Body of pancreas (tissue), 4 donors: Measurements from ENCODE around the gene MPP1. TPM values are rescaled to one million over a fixed set of nuclear protein-coding genes. Genes with fewer than 3 reads are reported as not detected.

ENCODE experiments used
- ATAC-seq: fragments of 150-250 bp; one replicate; pipeline ENCODE4 v1.9.1; 2016
- DNase-seq, 4 donors: peaks; one replicate each; pipeline ENCODE4 v3.0.0-alpha.2; 2019
- H3K27ac ChIP-seq, 4 donors: fragments of 200-600 bp; sonication (generic); 1 replicate in 3 of 4; 2 replicates in 1 of 4; pipeline versions ENCODE4 v1.5.1 to v1.6.1; 2016 to 2019; ENCODE audit warnings: mild to moderate bottlenecking in 1 of 4, mixed read lengths in 1 of 4, moderate library complexity in 1 of 4
- H3K27me3 ChIP-seq, 2 donors: fragments of 200-600 bp; sonication (generic); one replicate each; pipeline ENCODE4 v1.6.0; 2016; ENCODE audit warnings: mild to moderate bottlenecking in 1 of 2
- H3K36me3 ChIP-seq, 2 donors: fragments of 200-600 bp; sonication (generic); replicated peaks in 1 of 2; 2 replicates each; pipeline ENCODE4 v1.5.1; 2016; ENCODE audit warnings: low read depth in 2 of 2; ENCODE audit not compliant: insufficient read depth in 1 of 2
- H3K4me1 ChIP-seq: fragments of 200-600 bp; sonication (generic); one replicate; pipeline ENCODE4 v1.6.0; 2016
- H3K4me3 ChIP-seq, 2 donors: fragments of 200-600 bp; sonication (generic); 1 replicate in 1 of 2; 2 replicates in 1 of 2; pipeline ENCODE4 v1.5.1; 2016 to 2019
- H3K9me3 ChIP-seq, 3 donors: fragments of 200-600 bp; sonication (generic); 1 replicate in 2 of 3; 2 replicates in 1 of 3; pipeline ENCODE4 v1.5.1; 2016
- POLR2A ChIP-seq, 3 donors: fragments of 450-650 bp; IDR thresholded peaks; one replicate each; pipeline ENCODE4 v1.6.1; 2016; ENCODE audit warnings: antibody characterized with exemption in 3 of 3, mild to moderate bottlenecking in 2 of 3
- WGBS, 2 donors: methylation state at CpG; one replicate each; pipeline ENCODE4 v1.1.5; 2017; 5-methylcytosine and 5-hydroxymethylcytosine counted together
- intact Hi-C: fragments of 100-400 bp; cut with DNase I; formaldehyde crosslinking; loops from one replicate; pipeline ENCODE4 v1.15.1; 2023
- total RNA-seq, 2 donors: library from RNA; depleted of rRNA; stranded (reverse); fragments of >200 nt; gene quantifications; one replicate each; pipeline ENCODE4 v1.1.0, GENCODE V29; 2016
- TF ChIP-seq, protein P1 (sequence below), 7 experiments: fragments of 450-650 bp in 4 of 7; fragments of 200-600 bp in 3 of 7; sonication (generic) in 3 of 7; IDR thresholded peaks; one replicate each; pipeline ENCODE4 v1.5.1; 2016 to 2019; ENCODE audit warnings: antibody characterized with exemption in 7 of 7

MPP1 gene
- total RNA-seq, 2 donors from 2014 or later = 24.9 to 31.6 TPM

DNA sequence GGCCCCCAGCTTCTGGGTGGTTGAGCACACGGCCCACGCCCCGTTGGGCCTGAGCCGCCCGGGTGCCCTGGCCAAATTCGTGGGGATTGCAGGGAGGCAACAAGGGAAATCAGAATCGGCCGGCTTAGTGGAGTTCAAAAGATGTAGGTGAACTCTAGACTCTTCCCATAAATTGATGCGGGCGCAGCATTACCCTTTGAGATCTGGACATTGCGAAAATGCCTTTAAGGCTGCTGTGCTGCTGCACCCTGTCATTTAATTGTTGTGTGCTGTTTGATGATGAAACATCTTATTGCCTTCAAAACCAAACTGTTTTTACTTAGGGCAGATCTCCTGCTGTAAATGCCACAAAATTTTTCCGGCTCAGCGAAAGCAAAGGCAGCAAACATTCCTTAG, 409 bp upstream of the MPP1 start:
- intact Hi-C loops = no loop called here
- Histone ChIP-seq H3K4me3 (no peak overlapping the region), H3K4me1 (peaks cover 16% of the 10 kb centered on the region), H3K27me3 (no peaks in the 10 kb centered on the region), H3K36me3 (no peaks in the 10 kb centered on the region), H3K27ac (peak overlapping the region in 3 of 4 donors; percentile 55 to 77 (median 70)), H3K9me3 (no peaks in the 10 kb centered on the region)
- ATAC-seq = no peak
- no peak for TF ChIP-seq POLR2A (IDR thresholded peaks at IDR 0.05)
- TF ChIP-seq, protein P1, sequence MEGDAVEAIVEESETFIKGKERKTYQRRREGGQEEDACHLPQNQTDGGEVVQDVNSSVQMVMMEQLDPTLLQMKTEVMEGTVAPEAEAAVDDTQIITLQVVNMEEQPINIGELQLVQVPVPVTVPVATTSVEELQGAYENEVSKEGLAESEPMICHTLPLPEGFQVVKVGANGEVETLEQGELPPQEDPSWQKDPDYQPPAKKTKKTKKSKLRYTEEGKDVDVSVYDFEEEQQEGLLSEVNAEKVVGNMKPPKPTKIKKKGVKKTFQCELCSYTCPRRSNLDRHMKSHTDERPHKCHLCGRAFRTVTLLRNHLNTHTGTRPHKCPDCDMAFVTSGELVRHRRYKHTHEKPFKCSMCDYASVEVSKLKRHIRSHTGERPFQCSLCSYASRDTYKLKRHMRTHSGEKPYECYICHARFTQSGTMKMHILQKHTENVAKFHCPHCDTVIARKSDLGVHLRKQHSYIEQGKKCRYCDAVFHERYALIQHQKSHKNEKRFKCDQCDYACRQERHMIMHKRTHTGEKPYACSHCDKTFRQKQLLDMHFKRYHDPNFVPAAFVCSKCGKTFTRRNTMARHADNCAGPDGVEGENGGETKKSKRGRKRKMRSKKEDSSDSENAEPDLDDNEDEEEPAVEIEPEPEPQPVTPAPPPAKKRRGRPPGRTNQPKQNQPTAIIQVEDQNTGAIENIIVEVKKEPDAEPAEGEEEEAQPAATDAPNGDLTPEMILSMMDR (IDR thresholded peaks at IDR 0.05) = no peak
- DNase-seq = no peak
- 3 to 4% methylated on average over 12 to 13 of the region's 13 CpGs for WGBS, 2 donors

DNA sequence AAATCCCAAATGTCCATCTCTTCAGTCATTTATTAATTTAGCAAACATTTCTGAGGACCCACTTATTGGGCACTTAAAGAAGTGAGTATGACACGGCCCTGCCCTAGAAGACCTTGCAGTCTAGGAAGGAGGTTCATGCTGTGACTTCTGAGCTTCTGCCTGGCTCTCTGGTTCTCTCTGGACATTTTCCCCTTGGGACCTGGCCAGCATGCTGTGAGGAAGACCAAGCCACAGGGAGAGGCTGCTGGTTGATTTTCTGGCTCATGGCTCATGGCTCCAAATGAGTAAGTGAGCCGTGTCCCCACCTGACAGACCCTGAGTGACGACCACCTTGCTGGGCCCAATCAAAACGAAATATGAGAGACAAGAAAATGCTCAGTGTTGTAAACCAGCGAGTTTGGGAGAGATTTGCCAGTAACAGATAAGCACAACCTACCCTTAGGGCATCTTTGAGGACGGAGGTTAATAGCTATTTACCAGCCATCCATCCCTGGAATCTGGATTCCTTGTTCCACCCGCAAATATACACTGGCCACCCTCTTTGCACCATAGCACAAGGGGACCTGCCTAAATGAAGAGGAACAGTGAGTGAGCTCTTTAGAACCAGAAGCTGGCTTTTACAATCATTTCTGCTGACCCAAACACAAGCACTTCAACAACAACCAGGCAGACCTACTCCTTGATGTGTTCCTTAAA, 876 bp downstream of the MPP1 start:
- intact Hi-C loops = no loop called here
- Histone ChIP-seq H3K9me3 (no peaks in the 10 kb centered on the region), H3K27me3 (no peaks in the 10 kb centered on the region), H3K27ac (peak overlapping the region in 3 of 4 donors; percentile 14 to 77 (median 70)), H3K36me3 (no peaks in the 10 kb centered on the region), H3K4me3 (peak overlapping the region; percentile 8 to 52), H3K4me1 (peaks cover 29% of the 10 kb centered on the region)
- TF ChIP-seq, protein P1 (IDR thresholded peaks at IDR 0.05) = no peak
- DNase-seq (no peak), ATAC-seq (no peak)
- WGBS, 2 donors = 15% methylated on average over 5 to 7 of the region's 7 CpGs

DNA sequence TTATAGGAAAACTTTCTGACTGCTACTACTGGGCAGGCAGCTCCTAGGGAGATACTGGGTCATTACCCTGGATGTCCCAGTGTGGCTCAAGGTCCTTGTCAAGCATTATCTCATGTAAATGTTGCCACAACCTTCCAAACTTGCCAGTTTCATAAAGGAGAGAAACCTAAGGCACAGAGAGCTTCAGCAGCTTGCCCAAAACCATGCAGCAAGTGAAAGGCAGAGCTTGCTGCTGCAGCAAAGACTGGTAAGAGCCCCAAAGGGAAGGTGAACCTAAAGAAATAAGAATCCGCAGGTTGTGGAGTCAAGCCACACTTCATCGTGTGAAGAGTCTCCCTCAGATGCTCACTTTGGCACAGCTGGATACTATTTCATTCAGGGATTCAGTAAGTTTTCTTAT, 2.3 kb downstream of the MPP1 start:
- 52 to 63% methylated on average over 2 of the region's 2 CpGs for WGBS, 2 donors
- H3K36me3 ChIP-seq = no peaks in the 10 kb centered on the region
- no peak overlapping the region for H3K4me3 ChIP-seq
- TF ChIP-seq, protein P1 (IDR thresholded peaks at IDR 0.05) = no peak
- no peak for TF ChIP-seq POLR2A (IDR thresholded peaks at IDR 0.05)
- ATAC-seq = no peak
- no peaks in the 10 kb centered on the region for H3K27me3 ChIP-seq
- no peak for DNase-seq
- intact Hi-C loops = no loop called here
- peak overlapping the region in 1 of 4 donors; percentile 77 for H3K27ac ChIP-seq
- no peaks in the 10 kb centered on the region for H3K9me3 ChIP-seq
- peaks cover 37% of the 10 kb centered on the region for H3K4me1 ChIP-seq

DNA sequence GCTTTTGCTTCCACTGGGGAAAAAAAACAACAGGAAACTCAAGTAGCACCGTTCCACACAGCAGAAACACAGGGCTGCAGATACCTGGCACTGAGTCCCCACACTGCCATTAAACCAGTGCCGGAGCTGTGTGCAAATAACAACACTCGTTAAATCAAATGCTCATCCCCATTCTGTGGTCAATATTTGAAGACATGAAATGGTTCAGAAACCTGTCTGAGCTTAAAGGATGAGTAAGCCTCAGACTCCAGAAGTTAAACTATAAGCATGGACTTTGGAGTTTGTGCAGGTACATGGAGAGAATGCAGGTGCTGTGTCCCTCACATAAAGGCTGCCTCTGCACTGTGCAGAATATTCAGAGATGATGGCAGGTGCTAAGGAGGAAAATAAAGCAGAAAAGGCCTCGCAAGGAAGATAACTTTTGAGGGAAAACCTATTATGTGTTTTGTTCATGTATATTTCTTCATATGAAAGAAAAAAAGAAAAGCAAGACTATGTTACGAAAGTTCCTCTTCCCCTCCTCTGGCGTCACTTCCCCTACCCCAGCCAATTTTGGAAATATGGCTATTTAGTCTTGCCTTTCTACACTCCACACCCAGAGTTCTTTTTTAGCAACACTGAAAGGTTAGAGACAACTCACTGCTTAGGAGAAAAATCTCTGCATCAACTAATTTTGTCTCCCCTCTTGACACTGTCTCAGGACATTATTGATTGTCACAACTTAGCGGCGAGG, 4.6 kb downstream of the MPP1 start:
- Histone ChIP-seq H3K27me3 (no peaks in the 10 kb centered on the region), H3K9me3 (no peaks in the 10 kb centered on the region), H3K36me3 (no peaks in the 10 kb centered on the region), H3K4me1 (peaks cover 45% of the 10 kb centered on the region), H3K27ac (peak overlapping the region in 3 of 4 donors; percentile 27 to 80 (median 58)), H3K4me3 (no peak overlapping the region)
- 38 to 40% methylated on average over 8 of the region's 8 CpGs for WGBS, 2 donors
- peak in 1 of 3 donors; percentile 22 for TF ChIP-seq POLR2A (IDR thresholded peaks at IDR 0.05)
- TF ChIP-seq, protein P1 (IDR thresholded peaks at IDR 0.05) = no peak
- ATAC-seq = no peak
- DNase-seq = no peak
- intact Hi-C loops = no loop called here
